Retinal pigment epithelial cell (primary cell): ENCODE measurements around the gene FAP.

Experiments
- DNase-seq: peaks from one replicate; pipeline ENCODE4 v3.0.0-alpha.2; 2010; ENCODE audit warnings: low read depth
- H3K4me3 ChIP-seq: 2 replicates; pipeline ENCODE4 v1.5.1; 2011; ENCODE audit warnings: mild to moderate bottlenecking, low read length, control low read depth, moderate library complexity
- TF ChIP-seq, protein P1 (sequence below): conservative IDR thresholded peaks from 2 replicates; pipeline ENCODE4 v1.5.1; 2011; ENCODE audit warnings: low read depth, low read length, control low read depth, inconsistent platforms

Gene FAP

GRCh38 chr2:162266460-162266760 lies 23.2 kb upstream of the FAP start:
- no peak overlapping the region for H3K4me3 ChIP-seq
- TF ChIP-seq, protein P1, sequence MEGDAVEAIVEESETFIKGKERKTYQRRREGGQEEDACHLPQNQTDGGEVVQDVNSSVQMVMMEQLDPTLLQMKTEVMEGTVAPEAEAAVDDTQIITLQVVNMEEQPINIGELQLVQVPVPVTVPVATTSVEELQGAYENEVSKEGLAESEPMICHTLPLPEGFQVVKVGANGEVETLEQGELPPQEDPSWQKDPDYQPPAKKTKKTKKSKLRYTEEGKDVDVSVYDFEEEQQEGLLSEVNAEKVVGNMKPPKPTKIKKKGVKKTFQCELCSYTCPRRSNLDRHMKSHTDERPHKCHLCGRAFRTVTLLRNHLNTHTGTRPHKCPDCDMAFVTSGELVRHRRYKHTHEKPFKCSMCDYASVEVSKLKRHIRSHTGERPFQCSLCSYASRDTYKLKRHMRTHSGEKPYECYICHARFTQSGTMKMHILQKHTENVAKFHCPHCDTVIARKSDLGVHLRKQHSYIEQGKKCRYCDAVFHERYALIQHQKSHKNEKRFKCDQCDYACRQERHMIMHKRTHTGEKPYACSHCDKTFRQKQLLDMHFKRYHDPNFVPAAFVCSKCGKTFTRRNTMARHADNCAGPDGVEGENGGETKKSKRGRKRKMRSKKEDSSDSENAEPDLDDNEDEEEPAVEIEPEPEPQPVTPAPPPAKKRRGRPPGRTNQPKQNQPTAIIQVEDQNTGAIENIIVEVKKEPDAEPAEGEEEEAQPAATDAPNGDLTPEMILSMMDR = no peak
- DNase-seq = no peak

- TF ChIP-seq, protein P1 = no peak
- no peak overlapping the region for H3K4me3 ChIP-seq
- no peak for DNase-seq
Observed at GRCh38 chr2:162265666-162266459, 22.6 kb upstream of the FAP start.

- TF ChIP-seq, protein P1 = no peak
- no peak for DNase-seq
- no peak overlapping the region for H3K4me3 ChIP-seq
Observed at GRCh38 chr2:162261032-162261945, 18.0 kb upstream of the FAP start.

DNA sequence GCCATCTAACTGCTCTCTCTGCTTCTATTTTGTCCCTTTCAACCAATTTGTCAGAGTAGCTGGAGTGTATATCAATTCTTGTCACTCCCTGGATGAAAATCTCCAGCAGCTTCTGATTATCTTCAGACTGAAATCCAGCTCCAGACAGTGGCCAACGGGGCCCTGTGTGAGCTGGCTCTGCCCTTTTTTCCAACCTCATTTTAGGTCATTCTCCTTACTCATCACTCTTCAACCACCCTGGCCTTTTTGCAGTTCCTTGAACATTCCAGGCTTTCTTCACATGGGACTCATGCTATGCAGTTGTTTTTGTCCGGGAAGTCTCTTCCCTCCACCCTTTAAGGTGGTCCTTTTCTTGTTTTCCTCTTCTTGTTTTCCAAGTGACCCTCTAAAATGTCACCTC lies 15.4 kb upstream of the FAP start:
- TF ChIP-seq, protein P1 = no peak
- H3K4me3 ChIP-seq = no peak overlapping the region
- DNase-seq = no peak

- DNase-seq = no peak
- TF ChIP-seq, protein P1 = no peak
- H3K4me3 ChIP-seq = no peak overlapping the region
Observed at GRCh38 chr2:162258169-162258568, 14.9 kb upstream of the FAP start.

DNA sequence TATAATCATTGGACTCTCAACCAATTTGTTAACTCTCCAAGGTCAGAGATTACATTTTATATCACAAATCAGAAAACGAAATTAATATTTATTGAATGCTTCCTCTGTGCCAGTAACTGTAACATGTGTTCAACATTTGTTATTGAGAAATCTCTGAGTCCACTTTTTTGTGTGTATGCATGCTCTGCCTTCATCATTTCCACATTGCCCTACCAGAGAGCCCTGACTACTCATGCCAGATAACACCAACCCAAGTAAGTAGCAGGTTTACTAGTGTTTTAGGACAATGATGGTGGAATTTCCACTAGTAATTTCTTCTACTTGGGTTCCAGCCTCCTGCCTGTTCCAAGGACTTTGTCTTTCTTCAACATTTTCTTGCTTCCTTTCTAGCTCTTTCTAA lies 14.2 kb upstream of the FAP start:
- no peak for DNase-seq
- no peak overlapping the region for H3K4me3 ChIP-seq
- TF ChIP-seq, protein P1 = no peak
